NB4 (cell line): ENCODE measurements around the gene SERPINB12.

Source experiments
- MYC ChIP-seq: IDR thresholded peaks from 2 replicates; pipeline ENCODE4 v1.6.1; 2011; ENCODE audit warnings: low read depth, low read length
- POLR2A ChIP-seq: IDR thresholded peaks from 2 replicates; pipeline ENCODE4 v1.6.1; 2011; ENCODE audit warnings: mild to moderate bottlenecking; ENCODE audit not compliant: insufficient read length; ENCODE audit errors: extremely low read depth
- TF ChIP-seq, protein P1 (sequence below): IDR thresholded peaks from one replicate; pipeline ENCODE4 v1.5.1; 2012; ENCODE audit warnings: low read depth, low read length
- TF ChIP-seq, protein P2 (sequence below): IDR thresholded peaks from 2 replicates; pipeline ENCODE4 v1.6.1; 2011; ENCODE audit warnings: low read depth, low read length

DNA sequence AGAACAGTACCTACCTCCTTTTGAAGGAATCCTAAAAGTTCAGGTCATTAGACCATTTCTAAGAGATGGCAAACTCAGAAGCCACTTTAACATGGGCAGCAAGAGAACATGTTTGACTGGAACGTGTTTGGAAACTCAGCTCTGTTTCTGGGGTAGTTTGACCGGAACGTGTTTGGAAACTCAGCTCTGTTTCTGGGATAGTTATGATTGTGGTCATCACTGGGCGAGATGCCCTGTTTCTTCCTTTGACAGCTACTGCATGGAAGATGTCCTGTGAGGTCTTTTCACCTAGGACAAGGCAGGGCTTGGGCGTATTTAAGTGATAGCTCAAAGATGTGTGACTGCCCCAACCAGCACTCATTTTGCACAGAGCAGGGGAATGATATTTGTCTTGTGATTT, 25.1 kb downstream of the SERPINB12 start:
- TF ChIP-seq, protein P1, sequence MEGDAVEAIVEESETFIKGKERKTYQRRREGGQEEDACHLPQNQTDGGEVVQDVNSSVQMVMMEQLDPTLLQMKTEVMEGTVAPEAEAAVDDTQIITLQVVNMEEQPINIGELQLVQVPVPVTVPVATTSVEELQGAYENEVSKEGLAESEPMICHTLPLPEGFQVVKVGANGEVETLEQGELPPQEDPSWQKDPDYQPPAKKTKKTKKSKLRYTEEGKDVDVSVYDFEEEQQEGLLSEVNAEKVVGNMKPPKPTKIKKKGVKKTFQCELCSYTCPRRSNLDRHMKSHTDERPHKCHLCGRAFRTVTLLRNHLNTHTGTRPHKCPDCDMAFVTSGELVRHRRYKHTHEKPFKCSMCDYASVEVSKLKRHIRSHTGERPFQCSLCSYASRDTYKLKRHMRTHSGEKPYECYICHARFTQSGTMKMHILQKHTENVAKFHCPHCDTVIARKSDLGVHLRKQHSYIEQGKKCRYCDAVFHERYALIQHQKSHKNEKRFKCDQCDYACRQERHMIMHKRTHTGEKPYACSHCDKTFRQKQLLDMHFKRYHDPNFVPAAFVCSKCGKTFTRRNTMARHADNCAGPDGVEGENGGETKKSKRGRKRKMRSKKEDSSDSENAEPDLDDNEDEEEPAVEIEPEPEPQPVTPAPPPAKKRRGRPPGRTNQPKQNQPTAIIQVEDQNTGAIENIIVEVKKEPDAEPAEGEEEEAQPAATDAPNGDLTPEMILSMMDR = no peak
- TF ChIP-seq POLR2A = no peak
- TF ChIP-seq MYC = no peak
- TF ChIP-seq, protein P2, sequence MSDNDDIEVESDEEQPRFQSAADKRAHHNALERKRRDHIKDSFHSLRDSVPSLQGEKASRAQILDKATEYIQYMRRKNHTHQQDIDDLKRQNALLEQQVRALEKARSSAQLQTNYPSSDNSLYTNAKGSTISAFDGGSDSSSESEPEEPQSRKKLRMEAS = no peak
